GM12878 (cell line): Measurements from ENCODE around the gene ZNF581. TPM values are rescaled to one million over a fixed set of nuclear protein-coding genes. Genes with fewer than 3 reads are reported as not detected.

ENCODE experiments used
- ATF3 ChIP-seq: IDR thresholded peaks from 2 replicates; pipeline ENCODE4 v1.6.1; 2011; ENCODE audit warnings: low read depth, mild to moderate bottlenecking, low read length, moderate library complexity, borderline replicate concordance; ENCODE audit errors: extremely low read depth
- BCL3 ChIP-seq: IDR thresholded peaks from 2 replicates; pipeline ENCODE4 v1.6.1; 2011; ENCODE audit warnings: borderline replicate concordance, low read depth, mild to moderate bottlenecking, moderate library complexity, low read length; ENCODE audit not compliant: insufficient read depth, poor library complexity, severe bottlenecking
- EGR1 ChIP-seq, 2 experiments: IDR thresholded peaks; 1 replicate in 1 of 2; 2 replicates in 1 of 2; pipeline ENCODE4 v1.6.1; 2011 to 2012; ENCODE audit warnings: low read depth in 2 of 2, low read length in 2 of 2, borderline replicate concordance in 1 of 2, mild to moderate bottlenecking in 1 of 2, moderate library complexity in 1 of 2
- IKZF2 ChIP-seq, 2 experiments: fragments of 450-650 bp; IDR thresholded peaks; 2 replicates each; pipeline ENCODE4 v1.6.1; 2017; ENCODE audit warnings: mild to moderate bottlenecking in 2 of 2, moderate library complexity in 2 of 2
- NFIC ChIP-seq: IDR thresholded peaks from 2 replicates; pipeline ENCODE4 v1.6.1; 2012; ENCODE audit warnings: low read depth, mild to moderate bottlenecking, inconsistent platforms, low read length, moderate library complexity
- POU2F2 ChIP-seq: IDR thresholded peaks from 3 replicates; pipeline ENCODE4 v1.6.1; 2011; ENCODE audit warnings: low read depth, mild to moderate bottlenecking, low read length, borderline replicate concordance
- SMC3 ChIP-seq: IDR thresholded peaks from 2 replicates; pipeline ENCODE4 v1.6.1; 2011; ENCODE audit warnings: low read length, improper control_type of control experiment, borderline replicate concordance
- SUZ12 ChIP-seq: fragments of 200-600 bp; sonication (generic); IDR thresholded peaks from one replicate; pipeline ENCODE4 v1.6.1; 2018; ENCODE audit warnings: antibody characterized with exemption, mild to moderate bottlenecking; ENCODE audit not compliant: unreplicated experiment
- TARDBP ChIP-seq: IDR thresholded peaks from 2 replicates; pipeline ENCODE4 v1.6.1; 2016; ENCODE audit warnings: borderline replicate concordance
- ZNF207 ChIP-seq: fragments of 450-650 bp; IDR thresholded peaks from 2 replicates; pipeline ENCODE4 v1.6.1; 2014; ENCODE audit warnings: antibody characterized with exemption, mild to moderate bottlenecking, borderline replicate concordance
- ZNF217 ChIP-seq: fragments of 450-650 bp; IDR thresholded peaks from 2 replicates; pipeline ENCODE4 v1.6.1; 2017; ENCODE audit warnings: antibody characterized with exemption, mild to moderate bottlenecking
- ZNF274 ChIP-seq: IDR thresholded peaks from one replicate; pipeline ENCODE4 v1.8.0; 2011; ENCODE audit not compliant: insufficient read length, insufficient read depth
- polyA plus RNA-seq, 11 experiments: library from polyadenylated mRNA; depleted of rRNA in 4 of 11; unstranded in 6 of 11; stranded (reverse) in 5 of 11; fragments of >200 nt; fragmentation: Nextera tagmentation in 4 of 11; fragmentation: Illumina TruSeq in 1 of 11; extraction: Ambion mirVana in 4 of 11; extraction: Trizol in 1 of 11; gene quantifications; 1 replicate in 1 of 11; 2 replicates in 10 of 11; pipeline versions ENCODE4 v1.2.1 to v1.2.3, GENCODE V29; 2011 to 2016; ENCODE audit warnings: inconsistent platforms in 2 of 11, missing spikeins in 2 of 11, low read depth in 1 of 11
- total RNA-seq, 4 experiments: library from RNA; depleted of rRNA in 3 of 4; stranded (reverse); fragments of >200 nt in 3 of 4; fragmentation: Illumina TruSeq in 1 of 4; extraction: Trizol in 1 of 4; gene quantifications; 2 replicates each; pipeline versions ENCODE4 v1.2.1 to v1.2.3, GENCODE V29; 2013 to 2021
- TF ChIP-seq, protein P1 (sequence below): fragments of 450-650 bp; IDR thresholded peaks from 2 replicates; pipeline ENCODE4 v1.6.1; 2016; ENCODE audit warnings: mild to moderate bottlenecking, moderate library complexity, borderline replicate concordance
- TF ChIP-seq, protein P2 (sequence below): IDR thresholded peaks from 2 replicates; pipeline ENCODE4 v1.6.1; 2012; ENCODE audit warnings: improper control_type of control experiment, low read depth, low read length; ENCODE audit not compliant: insufficient replicate concordance

The ZNF581 gene
- total and polyA plus RNA-seq, 10 of the 15 experiments (the other 5 are each of a cell fraction or from before 2014, with no cell fraction given), result 4.7 to 45.4 (median 22.2) TPM

- TF ChIP-seq ZNF207 (no peak), NFIC (no peak), TARDBP (no peak), BCL3 (peak; percentile 72), SUZ12 (no peak), ZNF217 (no peak), SMC3 (no peak), EGR1 (IDR thresholded peaks at IDR 0.05; ENCODE audit: borderline replicate concordance in 1 of 2, low read depth in 2 of 2, low read length in 2 of 2) (no peak; a peak in 1 of 3 replicates), POU2F2 (no peak; the same call in 2 of the 3 replicates), ZNF274 (no peak), IKZF2 (IDR thresholded peaks at IDR 0.05) (0 out of 4 replicates have a peak, but pooled peaks of 1 of the 2 experiments have one; percentile 30), ATF3 (no peak)
- TF ChIP-seq, protein P1, sequence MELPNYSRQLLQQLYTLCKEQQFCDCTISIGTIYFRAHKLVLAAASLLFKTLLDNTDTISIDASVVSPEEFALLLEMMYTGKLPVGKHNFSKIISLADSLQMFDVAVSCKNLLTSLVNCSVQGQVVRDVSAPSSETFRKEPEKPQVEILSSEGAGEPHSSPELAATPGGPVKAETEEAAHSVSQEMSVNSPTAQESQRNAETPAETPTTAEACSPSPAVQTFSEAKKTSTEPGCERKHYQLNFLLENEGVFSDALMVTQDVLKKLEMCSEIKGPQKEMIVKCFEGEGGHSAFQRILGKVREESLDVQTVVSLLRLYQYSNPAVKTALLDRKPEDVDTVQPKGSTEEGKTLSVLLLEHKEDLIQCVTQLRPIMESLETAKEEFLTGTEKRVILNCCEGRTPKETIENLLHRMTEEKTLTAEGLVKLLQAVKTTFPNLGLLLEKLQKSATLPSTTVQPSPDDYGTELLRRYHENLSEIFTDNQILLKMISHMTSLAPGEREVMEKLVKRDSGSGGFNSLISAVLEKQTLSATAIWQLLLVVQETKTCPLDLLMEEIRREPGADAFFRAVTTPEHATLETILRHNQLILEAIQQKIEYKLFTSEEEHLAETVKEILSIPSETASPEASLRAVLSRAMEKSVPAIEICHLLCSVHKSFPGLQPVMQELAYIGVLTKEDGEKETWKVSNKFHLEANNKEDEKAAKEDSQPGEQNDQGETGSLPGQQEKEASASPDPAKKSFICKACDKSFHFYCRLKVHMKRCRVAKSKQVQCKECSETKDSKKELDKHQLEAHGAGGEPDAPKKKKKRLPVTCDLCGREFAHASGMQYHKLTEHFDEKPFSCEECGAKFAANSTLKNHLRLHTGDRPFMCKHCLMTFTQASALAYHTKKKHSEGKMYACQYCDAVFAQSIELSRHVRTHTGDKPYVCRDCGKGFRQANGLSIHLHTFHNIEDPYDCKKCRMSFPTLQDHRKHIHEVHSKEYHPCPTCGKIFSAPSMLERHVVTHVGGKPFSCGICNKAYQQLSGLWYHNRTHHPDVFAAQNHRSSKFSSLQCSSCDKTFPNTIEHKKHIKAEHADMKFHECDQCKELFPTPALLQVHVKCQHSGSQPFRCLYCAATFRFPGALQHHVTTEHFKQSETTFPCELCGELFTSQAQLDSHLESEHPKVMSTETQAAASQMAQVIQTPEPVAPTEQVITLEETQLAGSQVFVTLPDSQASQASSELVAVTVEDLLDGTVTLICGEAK, result no peak
- TF ChIP-seq, protein P2, sequence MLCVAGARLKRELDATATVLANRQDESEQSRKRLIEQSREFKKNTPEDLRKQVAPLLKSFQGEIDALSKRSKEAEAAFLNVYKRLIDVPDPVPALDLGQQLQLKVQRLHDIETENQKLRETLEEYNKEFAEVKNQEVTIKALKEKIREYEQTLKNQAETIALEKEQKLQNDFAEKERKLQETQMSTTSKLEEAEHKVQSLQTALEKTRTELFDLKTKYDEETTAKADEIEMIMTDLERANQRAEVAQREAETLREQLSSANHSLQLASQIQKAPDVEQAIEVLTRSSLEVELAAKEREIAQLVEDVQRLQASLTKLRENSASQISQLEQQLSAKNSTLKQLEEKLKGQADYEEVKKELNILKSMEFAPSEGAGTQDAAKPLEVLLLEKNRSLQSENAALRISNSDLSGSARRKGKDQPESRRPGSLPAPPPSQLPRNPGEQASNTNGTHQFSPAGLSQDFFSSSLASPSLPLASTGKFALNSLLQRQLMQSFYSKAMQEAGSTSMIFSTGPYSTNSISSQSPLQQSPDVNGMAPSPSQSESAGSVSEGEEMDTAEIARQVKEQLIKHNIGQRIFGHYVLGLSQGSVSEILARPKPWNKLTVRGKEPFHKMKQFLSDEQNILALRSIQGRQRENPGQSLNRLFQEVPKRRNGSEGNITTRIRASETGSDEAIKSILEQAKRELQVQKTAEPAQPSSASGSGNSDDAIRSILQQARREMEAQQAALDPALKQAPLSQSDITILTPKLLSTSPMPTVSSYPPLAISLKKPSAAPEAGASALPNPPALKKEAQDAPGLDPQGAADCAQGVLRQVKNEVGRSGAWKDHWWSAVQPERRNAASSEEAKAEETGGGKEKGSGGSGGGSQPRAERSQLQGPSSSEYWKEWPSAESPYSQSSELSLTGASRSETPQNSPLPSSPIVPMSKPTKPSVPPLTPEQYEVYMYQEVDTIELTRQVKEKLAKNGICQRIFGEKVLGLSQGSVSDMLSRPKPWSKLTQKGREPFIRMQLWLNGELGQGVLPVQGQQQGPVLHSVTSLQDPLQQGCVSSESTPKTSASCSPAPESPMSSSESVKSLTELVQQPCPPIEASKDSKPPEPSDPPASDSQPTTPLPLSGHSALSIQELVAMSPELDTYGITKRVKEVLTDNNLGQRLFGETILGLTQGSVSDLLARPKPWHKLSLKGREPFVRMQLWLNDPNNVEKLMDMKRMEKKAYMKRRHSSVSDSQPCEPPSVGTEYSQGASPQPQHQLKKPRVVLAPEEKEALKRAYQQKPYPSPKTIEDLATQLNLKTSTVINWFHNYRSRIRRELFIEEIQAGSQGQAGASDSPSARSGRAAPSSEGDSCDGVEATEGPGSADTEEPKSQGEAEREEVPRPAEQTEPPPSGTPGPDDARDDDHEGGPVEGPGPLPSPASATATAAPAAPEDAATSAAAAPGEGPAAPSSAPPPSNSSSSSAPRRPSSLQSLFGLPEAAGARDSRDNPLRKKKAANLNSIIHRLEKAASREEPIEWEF, result no peak
Observed at GRCh38 chr19:55640577-55641425, 2.6 kb upstream of the ZNF581 start, which contains the start of gene ZNF580 (continued).
